ENCODE results near the gene DLG1. TPM values are rescaled to one million over a fixed set of nuclear protein-coding genes. Genes with fewer than 3 reads are reported as not detected.

The DLG1 gene
- total RNA-seq, 1 donor from 2014 or later: 77.5 TPM

DNA sequence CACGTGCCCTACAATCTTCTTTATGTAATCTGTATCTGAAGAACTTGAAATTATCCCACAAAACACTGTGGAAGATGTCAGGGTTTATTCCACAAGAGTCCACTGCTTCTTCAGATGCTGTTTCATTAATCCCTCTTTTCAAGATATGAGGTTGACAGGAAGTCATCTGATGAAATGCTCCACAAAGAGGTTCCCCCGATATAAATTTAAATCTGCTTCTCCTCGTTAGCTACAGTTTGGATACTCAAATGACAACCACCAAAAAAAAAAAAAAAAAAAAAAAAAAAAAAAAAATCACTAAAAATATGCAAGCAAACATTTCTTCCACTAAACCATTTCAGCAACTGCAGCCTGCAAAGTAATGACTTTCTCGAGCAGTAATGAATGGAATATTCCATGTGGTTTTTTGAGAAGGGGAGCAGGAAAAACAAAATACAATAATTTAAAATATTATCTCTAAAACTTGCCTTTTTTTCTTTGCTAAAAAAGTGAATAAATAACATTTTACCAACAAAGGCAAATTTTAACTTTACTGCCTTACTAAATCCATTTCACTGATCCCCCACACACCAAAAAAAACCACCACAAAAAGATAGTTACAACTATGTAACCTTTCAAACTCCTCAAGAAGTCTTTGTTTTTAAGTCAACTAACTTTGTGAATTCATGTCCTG, 37.8 kb downstream of the DLG1 start:
- intact Hi-C loops (cut with DNase I): no loop called here
- Histone ChIP-seq H3K9me3 (no peaks in the 10 kb centered on the region), H3K4me3 (no peak overlapping the region), H3K4me1 (no peaks in the 10 kb centered on the region), H3K27me3 (no peaks in the 10 kb centered on the region), H3K36me3 (no peaks in the 10 kb centered on the region), H3K27ac (no peak overlapping the region)
- ATAC-seq (no peak), DNase-seq (no peak)
- no peak for TF ChIP-seq CTCF (IDR thresholded peaks at IDR 0.05)

- no peaks in the 10 kb centered on the region for H3K27me3 ChIP-seq
- no peak overlapping the region for H3K4me3 ChIP-seq
- no peak for TF ChIP-seq CTCF (IDR thresholded peaks at IDR 0.05)
- intact Hi-C loops (cut with DNase I): loop anchor here (10.0 kb wide), 1 partner anchor 256 kb away; no protein-coding TSS in a partner anchor
- DNase-seq (no peak), ATAC-seq (no peak)
- no peaks in the 10 kb centered on the region for H3K4me1 ChIP-seq
- H3K9me3 ChIP-seq: no peaks in the 10 kb centered on the region
- no peaks in the 10 kb centered on the region for H3K36me3 ChIP-seq
- H3K27ac ChIP-seq: no peak overlapping the region
These were observed 39.3 kb downstream of the DLG1 start for GRCh38 chr3:197259096-197259495.

- ATAC-seq: no peak
- intact Hi-C loops (cut with DNase I): loop anchor here (10.0 kb wide), 1 partner anchor 257 kb away; no protein-coding TSS in a partner anchor
These were observed 40.1 kb downstream of the DLG1 start for GRCh38 chr3:197258168-197258755.

GRCh38 chr3:197257711-197258110, 40.7 kb downstream of the DLG1 start:
- no peak for DNase-seq
- no peaks in the 10 kb centered on the region for H3K36me3 ChIP-seq
- H3K9me3 ChIP-seq: no peaks in the 10 kb centered on the region
- no peak overlapping the region for H3K4me3 ChIP-seq
- intact Hi-C loops (cut with DNase I): loop anchor here (10.0 kb wide), 1 partner anchor 257 kb away; no protein-coding TSS in a partner anchor
- no peak for TF ChIP-seq CTCF (IDR thresholded peaks at IDR 0.05)
- H3K27ac ChIP-seq: no peak overlapping the region
- H3K27me3 ChIP-seq: no peaks in the 10 kb centered on the region
- ATAC-seq: no peak
- H3K4me1 ChIP-seq: no peaks in the 10 kb centered on the region

More at GRCh38 chr3:197258168-197258755, 40.1 kb downstream of the DLG1 start:
- Histone ChIP-seq H3K4me3 (no peak overlapping the region), H3K4me1 (no peaks in the 10 kb centered on the region), H3K27me3 (no peaks in the 10 kb centered on the region), H3K27ac (no peak overlapping the region), H3K9me3 (no peaks in the 10 kb centered on the region), H3K36me3 (no peaks in the 10 kb centered on the region)
- TF ChIP-seq CTCF (IDR thresholded peaks at IDR 0.05): no peak
- DNase-seq: no peak

DNA sequence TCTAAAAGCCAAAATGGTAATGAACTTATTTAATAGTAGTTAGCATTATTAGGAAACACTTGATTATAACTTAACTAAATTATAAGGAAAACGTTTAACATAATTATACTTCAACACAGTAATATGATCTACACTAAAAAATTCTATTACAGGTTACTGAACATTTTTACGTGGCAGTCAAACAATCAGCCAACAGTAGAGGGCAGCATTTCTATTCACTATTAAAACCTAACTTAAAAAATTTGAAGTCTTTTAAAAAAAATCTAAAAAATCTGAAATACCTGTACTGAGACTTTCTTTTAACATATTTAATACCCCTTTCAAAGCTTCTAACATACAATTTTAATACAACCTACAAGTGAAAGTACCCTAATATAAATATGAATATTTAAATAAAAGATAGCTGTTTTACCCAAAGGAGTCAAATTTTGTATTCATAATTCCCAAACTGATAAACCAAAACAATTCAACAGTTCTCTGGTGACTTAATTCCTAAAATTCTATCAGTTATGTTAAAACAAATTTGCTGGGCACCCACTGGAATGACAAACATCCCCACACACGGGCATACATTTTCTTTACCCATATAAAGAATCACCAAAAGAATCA, 41.5 kb downstream of the DLG1 start:
- DNase-seq (no peak), ATAC-seq (peak; percentile 42)
- no peaks in the 10 kb centered on the region for H3K27me3 ChIP-seq
- no peak overlapping the region for H3K27ac ChIP-seq
- H3K4me1 ChIP-seq: no peaks in the 10 kb centered on the region
- TF ChIP-seq CTCF (IDR thresholded peaks at IDR 0.05): peak; percentile 82
- no peak overlapping the region for H3K4me3 ChIP-seq
- no peaks in the 10 kb centered on the region for H3K36me3 ChIP-seq
- H3K9me3 ChIP-seq: no peaks in the 10 kb centered on the region
- intact Hi-C loops (cut with DNase I): loop anchor here (10.0 kb wide), 1 partner anchor 258 kb away; no protein-coding TSS in a partner anchor
